Measurements from ENCODE around the gene COMP. TPM values are rescaled to one million over a fixed set of nuclear protein-coding genes. Genes with fewer than 3 reads are reported as not detected.

Gene COMP
- total and polyA plus RNA-seq, 2 donors = 0.90 to 25.0 TPM

DNA sequence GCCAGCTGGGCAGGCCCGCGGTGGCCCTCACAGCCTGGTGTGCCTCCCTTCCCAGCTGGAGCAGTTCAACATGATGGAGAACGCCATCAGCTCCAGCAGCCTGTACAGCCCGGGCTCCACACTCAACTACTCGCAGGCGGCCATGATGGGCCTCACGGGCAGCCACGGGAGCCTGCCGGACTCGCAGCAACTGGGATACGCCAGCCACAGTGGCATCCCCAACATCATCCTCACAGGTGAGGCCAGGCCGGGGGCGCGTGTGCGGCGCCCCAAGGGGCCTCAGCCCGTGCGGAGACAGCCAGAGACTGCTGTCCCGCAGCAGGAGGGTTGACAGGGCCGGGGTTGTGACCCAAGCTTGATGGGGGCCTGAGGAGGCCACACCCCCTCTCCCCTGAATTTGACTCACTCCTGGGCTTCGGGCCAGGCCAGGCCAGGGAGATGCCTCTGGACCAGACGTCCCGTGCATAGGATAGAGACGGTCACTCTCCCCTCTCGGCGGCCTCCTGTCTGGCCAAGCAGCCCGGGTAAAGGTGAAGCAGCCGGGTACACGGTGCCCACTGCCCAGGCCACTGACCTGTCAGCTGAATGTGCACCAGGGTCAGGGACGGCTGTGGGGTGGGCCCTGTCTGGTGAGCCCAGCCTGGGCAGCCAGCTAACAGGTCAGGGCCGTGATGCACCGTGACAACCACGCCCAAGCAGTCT is 15.4 kb downstream of the COMP start:
- no peak overlapping the region for H3K4me3 ChIP-seq (ENCODE audit: low read depth, low read length)
- no peaks in the 10 kb centered on the region for H3K4me1 ChIP-seq (ENCODE audit: insufficient read depth)
- H3K36me3 ChIP-seq (ENCODE audit: insufficient read depth) = no peaks in the 10 kb centered on the region
- no peak for DNase-seq (ENCODE audit: extremely low spot score)
- H3K27ac ChIP-seq (ENCODE audit: low read depth) = no peak overlapping the region
- 86% methylated on average over 33 of the region's 33 CpGs for WGBS

DNA sequence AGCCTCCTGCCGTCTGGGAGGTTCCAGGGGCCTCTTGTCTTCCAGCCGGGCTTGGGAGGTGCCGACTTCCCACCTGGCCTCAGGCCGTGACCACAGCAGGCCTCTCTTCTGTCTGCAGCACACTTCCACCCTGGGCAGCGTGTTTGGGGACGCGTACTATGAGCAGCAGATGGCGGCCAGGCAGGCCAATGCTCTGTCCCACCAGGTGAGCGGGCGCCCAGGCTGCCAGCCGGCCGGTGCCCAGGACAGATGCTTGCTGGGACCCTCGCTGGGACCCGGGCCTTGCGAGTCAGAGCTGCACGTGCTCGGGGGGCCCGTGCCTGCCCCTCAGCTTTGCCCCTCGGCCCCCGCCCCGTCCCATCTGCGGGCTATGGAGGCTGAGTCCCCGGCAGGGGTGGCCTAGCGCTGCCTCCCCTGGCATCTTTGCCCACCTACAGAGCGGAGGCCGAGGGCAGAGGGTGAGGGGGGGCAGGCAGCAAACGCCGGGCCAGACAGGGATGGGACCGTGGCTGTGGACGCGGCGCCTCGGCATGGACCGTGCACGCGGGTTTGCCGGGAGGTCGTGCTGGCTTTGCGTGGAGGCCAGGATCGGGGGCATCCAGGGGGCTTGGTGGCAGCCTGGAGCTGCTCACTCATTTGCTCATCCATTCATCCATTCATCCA is 16.2 kb downstream of the COMP start:
- Histone ChIP-seq H3K4me3 (ENCODE audit: low read depth, low read length) (no peak overlapping the region), H3K4me1 (ENCODE audit: insufficient read depth) (no peaks in the 10 kb centered on the region), H3K36me3 (ENCODE audit: insufficient read depth) (no peaks in the 10 kb centered on the region), H3K27ac (ENCODE audit: low read depth) (no peak overlapping the region)
- DNase-seq (ENCODE audit: extremely low spot score) = no peak
- 96% methylated on average over 40 of the region's 40 CpGs for WGBS

DNA sequence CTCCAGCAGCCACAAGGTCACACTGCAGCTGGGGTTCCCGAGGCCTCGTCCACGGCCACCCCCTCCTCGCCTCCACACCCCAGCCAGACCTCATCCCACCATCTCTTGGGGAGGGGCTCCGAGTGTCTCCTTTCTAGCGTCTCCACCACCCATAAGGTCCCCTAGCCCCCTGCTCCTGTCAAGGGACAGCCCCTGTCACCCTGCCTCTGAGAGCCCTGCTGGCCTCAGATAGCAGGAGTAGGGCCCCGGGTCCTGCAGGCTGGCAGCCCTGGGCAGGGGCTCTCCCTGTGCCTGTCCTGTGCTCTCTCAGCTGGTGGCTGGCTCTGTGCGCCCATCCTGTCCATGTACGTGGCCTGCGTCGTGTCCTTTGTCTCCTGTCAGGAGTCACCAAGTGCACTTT is 17.0 kb downstream of the COMP start:
- no peak for DNase-seq (ENCODE audit: extremely low spot score)
- Histone ChIP-seq H3K27ac (ENCODE audit: low read depth) (no peak overlapping the region), H3K4me1 (ENCODE audit: insufficient read depth) (no peaks in the 10 kb centered on the region), H3K4me3 (ENCODE audit: low read depth, low read length) (no peak overlapping the region), H3K36me3 (ENCODE audit: insufficient read depth) (no peaks in the 10 kb centered on the region)
- 90% methylated on average over 11 of the region's 11 CpGs for WGBS

DNA sequence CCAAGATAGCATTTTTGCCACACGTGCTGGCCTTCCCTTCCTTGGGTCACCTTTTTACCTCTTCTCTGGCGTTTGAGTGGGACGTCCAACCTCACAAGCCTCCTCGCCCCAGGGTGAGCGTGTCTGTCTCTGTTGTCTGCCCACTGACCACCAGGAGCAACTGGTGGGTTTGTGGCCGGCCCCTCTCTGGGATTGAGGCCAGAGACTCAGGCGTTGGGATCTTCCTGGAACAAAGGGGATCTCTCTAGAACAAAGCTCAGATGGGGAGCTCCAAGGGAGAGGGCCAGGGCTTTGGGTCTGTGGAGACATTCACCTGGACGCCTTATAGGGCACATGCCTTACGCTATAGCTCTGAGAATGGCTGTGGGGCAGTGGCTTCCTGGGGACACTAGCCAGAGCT is 17.4 kb downstream of the COMP start:
- Histone ChIP-seq H3K4me1 (ENCODE audit: insufficient read depth) (no peaks in the 10 kb centered on the region), H3K27ac (ENCODE audit: low read depth) (no peak overlapping the region), H3K36me3 (ENCODE audit: insufficient read depth) (no peaks in the 10 kb centered on the region), H3K4me3 (ENCODE audit: low read depth, low read length) (no peak overlapping the region)
- DNase-seq (ENCODE audit: extremely low spot score) = no peak
- WGBS = 87% methylated on average over 9 of the region's 9 CpGs

DNA sequence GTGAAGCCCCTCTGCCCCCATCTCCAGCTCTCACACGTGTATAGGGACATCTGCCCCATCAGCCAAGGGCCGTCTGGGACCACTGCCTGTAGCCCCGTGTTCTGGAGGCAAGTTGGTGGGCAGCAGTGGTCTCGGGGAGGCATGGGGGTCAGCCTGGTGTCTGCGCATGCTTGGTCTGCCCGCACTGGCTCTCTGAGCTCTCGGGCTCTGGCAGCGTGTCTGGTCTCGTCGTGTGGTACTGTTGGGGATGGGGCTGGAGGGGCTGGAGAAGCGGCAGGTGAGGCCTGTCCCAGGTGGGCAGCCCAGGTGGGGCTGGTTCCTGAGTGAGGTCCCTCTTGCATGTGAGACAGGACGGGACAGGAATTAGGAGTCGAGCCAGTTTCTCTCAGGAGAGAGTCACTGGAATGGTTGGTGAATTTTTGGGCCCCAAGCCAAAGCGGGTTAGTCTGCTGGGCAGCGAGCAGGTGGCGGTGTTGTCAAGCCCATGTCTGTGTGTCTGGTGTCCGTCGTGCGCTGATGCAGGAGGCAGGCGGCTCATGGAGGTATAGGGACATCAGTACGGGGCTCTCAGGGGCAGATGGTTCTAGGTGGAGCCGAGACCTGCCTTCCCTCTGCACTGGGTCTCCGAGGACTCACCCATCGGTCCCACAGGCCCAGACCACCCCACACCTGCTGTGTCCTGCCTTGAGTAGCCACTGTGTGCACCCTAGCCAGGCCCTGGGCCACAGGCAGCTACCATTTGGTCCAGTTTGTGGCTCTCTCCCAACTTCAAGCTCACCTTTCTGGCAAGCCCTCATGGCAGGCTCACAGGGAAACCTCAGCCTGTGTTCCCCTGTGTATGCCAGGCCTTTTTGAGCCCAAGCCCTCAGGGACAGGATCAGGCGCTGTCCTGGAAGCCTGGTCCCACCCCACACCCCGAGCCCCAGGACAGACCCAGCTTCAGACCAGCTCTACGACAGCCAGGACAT is 18.2 kb downstream of the COMP start:
- Histone ChIP-seq H3K36me3 (ENCODE audit: insufficient read depth) (no peaks in the 10 kb centered on the region), H3K4me3 (ENCODE audit: low read depth, low read length) (no peak overlapping the region), H3K27ac (ENCODE audit: low read depth) (no peak overlapping the region), H3K4me1 (ENCODE audit: insufficient read depth) (no peaks in the 10 kb centered on the region)
- WGBS = 84% methylated on average over 27 of the region's 27 CpGs
- DNase-seq (ENCODE audit: extremely low spot score) = no peak

DNA sequence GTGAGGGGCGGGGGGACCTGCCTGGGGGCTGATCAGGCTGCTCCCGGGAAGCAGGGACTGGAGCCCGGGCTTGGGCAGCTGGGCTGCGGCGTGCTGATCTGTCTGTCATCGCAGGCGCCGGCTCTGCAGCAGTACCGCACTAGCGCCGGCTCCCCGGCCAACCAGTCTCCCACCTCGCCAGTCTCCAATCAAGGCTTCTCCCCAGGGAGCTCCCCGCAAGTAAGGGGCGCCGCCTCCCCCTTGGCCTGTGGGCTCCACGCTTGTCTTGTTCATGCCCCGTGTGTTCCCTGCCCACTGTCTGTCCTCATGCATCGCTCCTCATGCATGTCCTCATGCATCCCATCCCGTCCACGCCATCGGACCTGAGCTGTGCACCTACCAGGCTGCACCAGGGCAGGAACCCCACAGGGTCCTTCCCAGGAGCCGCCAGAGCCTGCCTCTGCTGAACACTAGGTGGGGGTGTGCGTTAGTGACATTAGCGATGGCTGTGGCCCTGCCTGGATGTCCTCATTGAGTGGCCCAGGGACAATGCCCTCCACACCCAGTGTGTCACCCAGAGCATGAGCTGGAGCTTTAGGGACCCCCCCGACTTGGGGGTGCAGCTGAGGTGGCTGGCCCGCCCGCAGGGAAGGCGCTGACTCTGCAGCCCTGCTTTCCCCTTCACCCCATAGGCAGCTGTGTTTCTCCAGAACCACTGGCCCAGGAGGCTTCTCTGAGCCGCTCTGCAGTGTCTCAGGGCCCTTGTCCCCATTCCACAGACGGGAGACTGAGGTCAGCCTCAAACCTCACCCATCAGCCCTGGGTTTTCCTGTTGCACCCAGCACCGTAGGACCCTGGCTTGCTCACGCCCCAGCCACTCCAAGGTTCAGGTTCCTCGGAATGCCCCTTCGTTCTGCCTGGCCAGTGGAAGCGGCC is 19.5 kb downstream of the COMP start:
- Histone ChIP-seq H3K27ac (ENCODE audit: low read depth) (no peak overlapping the region), H3K36me3 (ENCODE audit: insufficient read depth) (no peaks in the 10 kb centered on the region), H3K4me1 (ENCODE audit: insufficient read depth) (no peaks in the 10 kb centered on the region), H3K4me3 (ENCODE audit: low read depth, low read length) (no peak overlapping the region)
- DNase-seq (ENCODE audit: extremely low spot score) = no peak
- WGBS = 92% methylated on average over 36 of the region's 36 CpGs

DNA sequence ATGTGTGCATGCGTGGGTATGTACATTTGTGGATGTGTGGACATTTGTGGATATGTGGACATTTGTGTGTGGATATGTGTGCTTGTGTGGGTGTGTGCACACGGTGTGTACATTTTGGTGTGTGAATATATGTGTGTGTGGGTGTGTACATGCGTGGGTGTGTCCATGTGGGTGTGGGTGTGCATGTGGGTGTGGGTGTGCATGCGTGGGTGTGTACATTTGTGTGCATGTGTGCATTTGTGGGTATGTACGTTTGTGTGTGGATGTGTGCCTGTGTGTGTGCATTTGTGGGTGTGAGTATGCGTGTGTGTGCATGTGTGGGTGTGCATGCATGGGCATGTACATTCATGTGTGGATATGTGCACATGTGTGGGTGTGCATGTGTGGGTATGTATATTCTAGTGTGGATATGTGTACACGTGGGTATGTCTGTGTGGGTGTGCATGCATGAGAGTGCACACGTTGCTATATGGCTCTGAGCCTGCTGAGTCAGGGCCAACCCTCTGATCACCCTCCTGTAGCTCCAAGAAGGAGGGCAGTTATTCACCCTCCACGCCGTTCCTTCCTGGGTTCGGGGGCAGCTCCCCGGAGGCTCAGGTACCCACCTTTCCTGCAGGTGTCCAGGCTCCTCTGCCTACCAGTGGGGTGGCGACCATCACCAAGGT is 20.3 kb downstream of the COMP start:
- WGBS = 82% methylated on average over 13 of the region's 13 CpGs
- no peak overlapping the region for H3K4me3 ChIP-seq (ENCODE audit: low read depth, low read length)
- H3K4me1 ChIP-seq (ENCODE audit: insufficient read depth) = no peaks in the 10 kb centered on the region

DNA sequence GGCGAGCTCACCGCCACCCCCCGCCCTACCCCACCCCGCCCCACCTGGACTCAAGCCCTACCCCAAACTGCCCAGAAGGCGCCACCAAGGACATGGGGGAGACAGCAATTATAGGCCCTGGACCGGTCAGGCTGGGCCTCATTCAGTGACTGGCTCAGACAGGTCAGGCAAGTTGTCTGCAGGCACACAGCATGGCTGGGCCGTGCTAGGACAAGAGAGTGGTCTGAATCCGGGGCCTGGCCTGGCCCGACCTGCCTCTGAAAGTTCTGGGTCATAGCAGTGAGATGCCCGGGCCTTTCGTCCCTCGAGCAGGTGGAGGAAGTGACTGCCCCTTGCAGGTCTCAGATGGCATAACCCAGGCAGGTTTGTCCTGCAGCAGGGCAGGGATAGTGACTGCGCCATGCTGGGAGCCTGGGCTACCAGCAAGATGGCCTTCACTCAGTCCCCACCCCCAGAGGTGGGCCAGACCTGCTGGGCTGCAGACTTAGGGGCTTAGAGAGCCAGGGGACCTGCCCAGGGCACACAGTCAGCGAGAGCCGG is 21.0 kb downstream of the COMP start:
- no peak for DNase-seq (ENCODE audit: extremely low spot score)
- Histone ChIP-seq H3K36me3 (ENCODE audit: insufficient read depth) (no peaks in the 10 kb centered on the region), H3K27ac (ENCODE audit: low read depth) (no peak overlapping the region), H3K4me3 (ENCODE audit: low read depth, low read length) (no peak overlapping the region), H3K4me1 (ENCODE audit: insufficient read depth) (no peaks in the 10 kb centered on the region)
- 95% methylated on average over 15 of the region's 15 CpGs for WGBS

More for the DNA sequence above, 20.3 kb downstream of the COMP start:
- H3K36me3 ChIP-seq (ENCODE audit: insufficient read depth) = no peaks in the 10 kb centered on the region
- H3K27ac ChIP-seq (ENCODE audit: low read depth) = no peak overlapping the region
- DNase-seq (ENCODE audit: extremely low spot score) = no peak

DNA sequence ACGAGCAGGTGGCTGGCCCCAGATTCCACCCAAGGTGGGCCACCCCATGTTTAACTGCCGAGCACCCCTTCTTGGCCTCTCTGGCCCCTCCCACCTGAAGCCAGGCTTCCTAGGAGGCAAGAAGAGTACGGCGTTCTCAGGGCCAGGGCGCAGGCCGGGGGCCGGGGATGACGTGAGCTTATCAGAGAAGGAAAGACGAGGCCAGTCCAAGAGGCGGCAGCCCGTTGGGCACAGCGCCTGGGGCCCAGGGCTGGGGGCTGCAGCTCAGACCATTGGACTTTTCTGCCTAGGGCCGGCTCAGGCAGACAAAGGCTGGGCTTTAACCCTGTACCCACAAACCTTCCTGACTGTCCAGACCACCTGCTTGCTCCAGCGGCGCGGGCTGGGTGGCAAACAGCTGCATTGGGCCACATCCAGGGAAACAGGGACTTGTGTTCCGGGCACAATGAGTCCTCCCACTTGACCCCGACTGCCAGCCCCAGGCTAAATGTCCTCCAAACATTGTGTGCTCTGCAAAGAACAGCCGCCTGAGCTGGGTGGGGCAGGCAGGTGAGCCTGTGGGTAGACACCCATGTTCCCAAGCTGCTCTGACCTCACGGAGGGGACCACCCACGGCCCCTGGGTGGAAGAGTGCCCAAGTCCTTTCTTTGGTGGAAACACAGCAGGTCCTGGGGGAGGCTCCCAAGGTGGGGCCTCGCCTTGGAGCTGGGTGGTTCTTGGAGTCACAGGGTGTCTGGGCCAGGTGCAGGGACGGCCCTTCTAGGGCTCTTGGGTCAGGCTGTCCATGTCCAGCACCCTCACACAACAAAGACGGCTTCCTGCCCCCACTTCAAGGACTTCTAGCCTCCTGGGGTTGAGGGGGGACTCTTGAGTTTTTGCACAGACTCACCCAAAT is 21.9 kb downstream of the COMP start:
- DNase-seq (ENCODE audit: extremely low spot score) = no peak
- no peaks in the 10 kb centered on the region for H3K4me1 ChIP-seq (ENCODE audit: insufficient read depth)
- 92% methylated on average over 24 of the region's 24 CpGs for WGBS
- no peak overlapping the region for H3K27ac ChIP-seq (ENCODE audit: low read depth)
- H3K36me3 ChIP-seq (ENCODE audit: insufficient read depth) = no peaks in the 10 kb centered on the region
- no peak overlapping the region for H3K4me3 ChIP-seq (ENCODE audit: low read depth, low read length)

DNA sequence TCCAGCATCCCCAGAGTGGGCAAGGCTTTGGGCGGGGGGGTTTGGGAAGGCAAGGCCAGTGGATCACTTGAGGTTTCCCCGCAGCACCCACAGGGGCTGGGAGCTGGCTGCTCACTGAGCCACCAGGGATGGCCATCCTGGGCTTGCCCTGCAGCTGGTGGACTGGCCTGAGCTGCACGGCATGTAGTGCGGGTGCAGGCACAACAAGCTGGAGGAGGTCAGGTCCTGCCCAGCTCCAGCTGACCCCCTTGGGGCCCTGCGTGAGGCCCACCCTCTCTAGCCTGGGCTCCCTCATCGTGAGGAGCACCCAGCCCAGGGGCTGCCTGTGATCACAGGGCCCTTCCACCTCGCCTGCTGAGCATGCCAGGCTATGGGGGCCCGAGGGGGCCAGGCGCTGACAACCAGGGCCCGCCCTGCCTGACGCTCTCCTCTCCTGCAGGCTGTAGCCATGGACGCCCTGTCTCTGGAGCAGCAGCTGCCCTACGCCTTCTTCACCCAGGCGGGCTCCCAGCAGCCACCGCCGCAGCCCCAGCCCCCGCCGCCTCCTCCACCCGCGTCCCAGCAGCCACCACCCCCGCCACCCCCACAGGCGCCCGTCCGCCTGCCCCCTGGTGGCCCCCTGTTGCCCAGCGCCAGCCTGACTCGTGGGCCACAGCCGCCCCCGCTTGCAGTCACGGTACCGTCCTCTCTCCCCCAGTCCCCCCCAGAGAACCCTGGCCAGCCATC is 22.9 kb downstream of the COMP start:
- Histone ChIP-seq H3K36me3 (ENCODE audit: insufficient read depth) (no peaks in the 10 kb centered on the region), H3K4me3 (ENCODE audit: low read depth, low read length) (no peak overlapping the region), H3K27ac (ENCODE audit: low read depth) (no peak overlapping the region), H3K4me1 (ENCODE audit: insufficient read depth) (no peaks in the 10 kb centered on the region)
- DNase-seq (ENCODE audit: extremely low spot score) = no peak
- WGBS = 60% methylated on average over 30 of the region's 30 CpGs

DNA sequence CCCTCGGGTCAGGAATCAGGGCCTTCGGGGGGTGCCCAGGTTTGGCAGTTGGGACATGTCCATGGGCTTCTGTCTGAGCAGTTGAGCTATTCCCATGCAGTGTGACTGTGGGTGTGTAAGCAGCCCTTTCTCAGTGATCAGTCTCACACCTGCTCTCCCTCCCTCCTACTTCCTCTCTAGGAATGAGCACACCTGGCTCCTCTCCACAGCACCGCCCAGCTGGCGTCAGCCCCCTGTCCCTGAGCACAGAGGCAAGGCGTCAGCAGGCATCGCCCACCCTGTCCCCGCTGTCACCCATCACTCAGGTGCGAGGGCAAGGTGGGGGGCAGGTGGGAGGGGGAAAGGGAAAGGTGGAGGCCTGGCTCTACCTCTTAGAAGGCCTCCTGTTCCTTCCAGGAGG is 25.9 kb downstream of the COMP start:
- no peaks in the 10 kb centered on the region for H3K36me3 ChIP-seq (ENCODE audit: insufficient read depth)
- H3K27ac ChIP-seq (ENCODE audit: low read depth) = no peak overlapping the region
- DNase-seq (ENCODE audit: extremely low spot score) = no peak
- H3K4me3 ChIP-seq (ENCODE audit: low read depth, low read length) = no peak overlapping the region
- H3K4me1 ChIP-seq (ENCODE audit: insufficient read depth) = no peaks in the 10 kb centered on the region
- WGBS = 93% methylated on average over 8 of the region's 8 CpGs

All from urinary bladder (tissue), 4 donors.